K562 (cell line): Measurements from ENCODE around the gene IGF2. TPM values are rescaled to one million over a fixed set of nuclear protein-coding genes. Genes with fewer than 3 reads are reported as not detected.

Source experiments
- CBFA2T3 ChIP-seq: fragments of 450-650 bp; IDR thresholded peaks from 2 replicates; pipeline ENCODE4 v1.6.1; 2017
- EZH2 ChIP-seq: IDR thresholded peaks from 2 replicates; pipeline ENCODE4 v1.6.1; 2012; ENCODE audit warnings: low read depth, mild to moderate bottlenecking, inconsistent platforms, low read length, borderline replicate concordance
- HDAC1 ChIP-seq, 2 experiments: fragments of 450-650 bp; IDR thresholded peaks; 2 replicates each; pipeline ENCODE4 v1.6.1; 2016 to 2017; ENCODE audit warnings: inconsistent platforms in 1 of 2, mild to moderate bottlenecking in 1 of 2, moderate library complexity in 1 of 2
- HDGF ChIP-seq: fragments of 450-650 bp; IDR thresholded peaks from 2 replicates; pipeline ENCODE4 v1.6.1; 2016
- IRF9 ChIP-seq: fragments of 450-650 bp; IDR thresholded peaks from 2 replicates; pipeline ENCODE4 v1.6.1; 2016; ENCODE audit warnings: missing biosample characterization, missing genetic modification characterization
- KDM5B ChIP-seq: fragments of 200-600 bp; sonication (generic); IDR thresholded peaks from 2 replicates; pipeline ENCODE4 v1.6.1; 2012; ENCODE audit warnings: low read depth, mild to moderate bottlenecking, moderate library complexity, low read length, control low read depth, inconsistent platforms; ENCODE audit not compliant: insufficient replicate concordance
- KLF13 ChIP-seq: fragments of 450-650 bp; IDR thresholded peaks from 2 replicates; pipeline ENCODE4 v1.6.1; 2016; ENCODE audit warnings: missing genetic modification characterization, low read depth, mild to moderate bottlenecking, missing compliant biosample characterization, moderate library complexity, borderline replicate concordance
- POLR2AphosphoS5 ChIP-seq: IDR thresholded peaks from 2 replicates; pipeline ENCODE4 v1.6.1; 2011; ENCODE audit warnings: mild to moderate bottlenecking, low read depth, low read length, moderate library complexity; ENCODE audit not compliant: control insufficient read depth, insufficient read depth
- PTBP1 ChIP-seq: fragments of 200-400 bp; formaldehyde crosslinking; IDR thresholded peaks from 2 replicates; pipeline ENCODE4 v1.6.1; 2017; ENCODE audit warnings: low read depth, low read length
- RNF2 ChIP-seq: sonication (generic); IDR thresholded peaks from 2 replicates; pipeline ENCODE4 v1.6.1; 2016
- SPI1 ChIP-seq: IDR thresholded peaks from 2 replicates; pipeline ENCODE4 v1.6.1; 2011; ENCODE audit warnings: low read depth, low read length, control low read depth, borderline replicate concordance
- ZFP91 ChIP-seq: sonication (generic); formaldehyde crosslinking; IDR thresholded peaks from 2 replicates; pipeline ENCODE4 v1.8.0; 2022; ENCODE audit warnings: mild to moderate bottlenecking, missing genetic modification reagents
- ZHX1 ChIP-seq: fragments of 150-350 bp; conservative IDR thresholded peaks from 2 replicates; pipeline ENCODE4 v1.6.1; 2014; ENCODE audit warnings: low read length
- ZNF518B ChIP-seq: fragments of 250-450 bp; sonication (Bioruptor Pico); IDR thresholded peaks from 2 replicates; pipeline ENCODE4 v1.5.0; 2021; ENCODE audit warnings: mild to moderate bottlenecking, moderate library complexity
- ZNF551 ChIP-seq: fragments of 250-450 bp; sonication (Bioruptor Pico); IDR thresholded peaks from 2 replicates; pipeline ENCODE4 v1.5.0; 2021; ENCODE audit warnings: mild to moderate bottlenecking, moderate library complexity
- ZNF639 ChIP-seq, 2 experiments: fragments of 200-800 bp in 1 of 2; sonication (Bioruptor generic) in 1 of 2; sonication (generic) in 1 of 2; formaldehyde crosslinking in 1 of 2; IDR thresholded peaks in 1 of 2; conservative IDR thresholded peaks in 1 of 2; 2 replicates each; pipeline versions ENCODE4 v1.5.0 to v1.6.1; 2016 to 2020; ENCODE audit warnings: missing compliant biosample characterization in 1 of 2, missing genetic modification characterization in 1 of 2, missing genetic modification reagents in 1 of 2
- polyA plus RNA-seq, 8 experiments: library from polyadenylated mRNA; depleted of rRNA in 4 of 8; stranded (reverse) in 5 of 8; unstranded in 3 of 8; fragments of >200 nt; fragmentation: Nextera tagmentation in 2 of 8; fragmentation: Illumina TruSeq in 1 of 8; extraction: Ambion mirVana in 2 of 8; extraction: Trizol in 1 of 8; gene quantifications; 2 replicates each; pipeline versions ENCODE4 v1.2.1 to v1.2.3, GENCODE V29; 2011 to 2014; ENCODE audit warnings: inconsistent platforms in 1 of 8, missing spikeins in 1 of 8
- total RNA-seq, 7 experiments: library from RNA; depleted of rRNA in 6 of 7; stranded (reverse); fragments of >200 nt in 6 of 7; fragmentation: Illumina TruSeq in 2 of 7; extraction: Trizol in 2 of 7; gene quantifications; 2 replicates each; pipeline versions ENCODE4 v1.2.1 to v1.2.3, GENCODE V29; 2011 to 2021; ENCODE audit warnings: low replicate concordance in 1 of 7

The IGF2 gene
- total and polyA plus RNA-seq, 9 of the 15 experiments (the other 6 are each of a cell fraction or from before 2014, with no cell fraction given): 0.16 TPM; not detected in 8

GRCh38 chr11:2151500-2152257 lies 12.5 kb upstream of the IGF2 start (continued):
- TF ChIP-seq KDM5B: no peak
- no peak for TF ChIP-seq EZH2
- TF ChIP-seq RNF2: no peak
- no peak for TF ChIP-seq IRF9 (tag)
- TF ChIP-seq ZNF551: no peak
- no peak for TF ChIP-seq ZHX1
- TF ChIP-seq POLR2AphosphoS5: no peak
- no peak for TF ChIP-seq ZFP91 (CRISPR knock-in tag)
- TF ChIP-seq PTBP1: no peak
- TF ChIP-seq HDAC1 (IDR thresholded peaks at IDR 0.05): no peak
- TF ChIP-seq CBFA2T3: no peak; the same call in 1 of the 2 replicates
- no peak for TF ChIP-seq KLF13
- no peak for TF ChIP-seq ZNF639 (CRISPR knock-in tag; conservative IDR thresholded peaks at IDR 0.05 in 1 of 2, IDR thresholded peaks at IDR 0.05 in 1 of 2)
- TF ChIP-seq ZNF518B (CRISPR knock-in tag): no peak
- TF ChIP-seq HDGF: no peak
- no peak for TF ChIP-seq SPI1
